Spleen (tissue), 11 donors: ENCODE measurements around the gene MTFR2. TPM values are rescaled to one million over a fixed set of nuclear protein-coding genes. Genes with fewer than 3 reads are reported as not detected.
"Not testable (repeated sequence)": the region's sequence is repeated elsewhere in the genome, so short reads cannot be mapped to it uniquely, and the experiment has no call there.

Source experiments
- DNase-seq: peaks from one replicate; pipeline ENCODE4 v3.0.0-alpha.2; 2020
- H3K27ac ChIP-seq, 8 donors: fragments of 200-600 bp; sonication (generic) in 7 of 8; 1 replicate in 4 of 8; 2 replicates in 4 of 8; pipeline versions ENCODE4 v1.5.0 to v1.8.0; 2016 to 2021; ENCODE audit warnings: inconsistent platforms in 4 of 8, mild to moderate bottlenecking in 4 of 8, moderate library complexity in 1 of 8
- H3K27me3 ChIP-seq, 7 donors: fragments of 200-600 bp; sonication (generic) in 6 of 7; replicated peaks in 1 of 7; 1 replicate in 4 of 7; 2 replicates in 3 of 7; pipeline versions ENCODE4 v1.5.0 to v1.8.0; 2016 to 2021; ENCODE audit warnings: inconsistent platforms in 3 of 7, mild to moderate bottlenecking in 1 of 7
- H3K36me3 ChIP-seq, 6 donors: fragments of 200-600 bp; sonication (generic) in 5 of 6; 1 replicate in 4 of 6; 2 replicates in 2 of 6; pipeline versions ENCODE4 v1.5.0 to v1.8.0; 2016 to 2021; ENCODE audit warnings: inconsistent platforms in 2 of 6
- H3K4me1 ChIP-seq, 6 donors: fragments of 200-600 bp; sonication (generic) in 5 of 6; 1 replicate in 3 of 6; 2 replicates in 3 of 6; pipeline versions ENCODE4 v1.5.0 to v1.8.0; 2016 to 2021; ENCODE audit warnings: inconsistent platforms in 3 of 6
- H3K4me3 ChIP-seq, 8 donors: fragments of 200-600 bp; sonication (generic) in 7 of 8; 1 replicate in 4 of 8; 2 replicates in 4 of 8; pipeline versions ENCODE4 v1.5.0 to v1.8.0; 2016 to 2021; ENCODE audit warnings: inconsistent platforms in 4 of 8, mild to moderate bottlenecking in 4 of 8, moderate library complexity in 2 of 8
- H3K9me3 ChIP-seq, 8 donors: fragments of 200-600 bp; sonication (generic) in 7 of 8; 1 replicate in 4 of 8; 2 replicates in 4 of 8; pipeline versions ENCODE4 v1.5.0 to v1.8.0; 2016 to 2021; ENCODE audit warnings: inconsistent platforms in 4 of 8
- CTCF ChIP-seq, 11 experiments: fragments of 200-600 bp in 7 of 11; fragments of 450-650 bp in 4 of 11; sonication (generic) in 4 of 11; IDR thresholded peaks in 8 of 11; conservative IDR thresholded peaks in 3 of 11; 1 replicate in 7 of 11; 2 replicates in 4 of 11; pipeline versions ENCODE4 v1.4.0 to v1.8.0; 2016 to 2021; ENCODE audit warnings: antibody characterized with exemption in 11 of 11, inconsistent platforms in 4 of 11, mild to moderate bottlenecking in 1 of 11
- POLR2A ChIP-seq, 3 donors: fragments of 450-650 bp; IDR thresholded peaks; one replicate each; pipeline ENCODE4 v1.5.1; 2017; ENCODE audit warnings: antibody characterized with exemption in 3 of 3, mild to moderate bottlenecking in 1 of 3
- POLR2AphosphoS5 ChIP-seq, 3 donors: sonication (generic); formaldehyde crosslinking; IDR thresholded peaks; one replicate each; pipeline ENCODE4 v1.5.1; 2017; ENCODE audit warnings: antibody characterized with exemption in 3 of 3
- WGBS, 5 donors: extraction: QIAGEN DNeasy Blood & Tissue Kit in 3 of 5; methylation state at CpG; one replicate each; pipeline versions ENCODE4 v1.1.5 to v1.1.7; 2013 to 2018; 5-methylcytosine and 5-hydroxymethylcytosine counted together
- intact Hi-C: fragments of 100-400 bp; cut with DNase I; formaldehyde crosslinking; loops from one replicate; pipeline ENCODE4 v1.15.0; 2023; ENCODE audit warnings: low total_unique reads
- polyA plus RNA-seq, 3 donors: library from polyadenylated mRNA; stranded (reverse); fragments of 200-250 nt; gene quantifications; one replicate each; pipeline ENCODE4 v1.2.1, GENCODE V29; 2013
- total RNA-seq, 7 donors: library from RNA; depleted of rRNA in 3 of 7; stranded (reverse); fragments of >200 nt in 3 of 7; fragmentation: NEBNext Ultra II Directional in 4 of 7; extraction: Animal tissue kit (Norgen Biotek cat#: 25700) in 4 of 7; gene quantifications; one replicate each; pipeline versions ENCODE4 v1.1.0 to v1.2.1, GENCODE V29; 2016 to 2021
- donor health status: healthy with polysubstance abuse.
- donor health status: DM: no; HTN: no; CAD: no; lungs with moderate emphysema.
- donor health status: DM: no; HTN: no; CAD: no.
- donor health status: Bipolar disorder and iron deficiency.
- donor health status: healthy.
- donor health status: DM: no; HTN: no; CAD: no.
- donor health status: DM: yes; HTN: yes; CAD: no.

The MTFR2 gene
- total and polyA plus RNA-seq, 10 donors: 1.6 to 4.6 (median 2.5) TPM

GRCh38 chr6:136226027-136226673 lies 24.0 kb downstream of the MTFR2 start:
- Histone ChIP-seq H3K4me3 (peak overlapping the region in 4 of 8 donors; percentile 14 to 53 (median 21)), H3K9me3 (no peaks in the 10 kb centered on the region), H3K27me3 (no peaks in the 10 kb centered on the region), H3K36me3 (peaks cover 0 to 6% (median 0%) of the 10 kb centered on the region in 6 donors), H3K27ac (peak overlapping the region in 1 of 8 donors; percentile 34), H3K4me1 (peaks cover 0 to 37% (median 17%) of the 10 kb centered on the region in 6 donors)
- 18 to 27% (median 19%) methylated on average over 12 of the region's 12 CpGs for WGBS, 5 donors
- no peak for TF ChIP-seq POLR2AphosphoS5 (IDR thresholded peaks at IDR 0.05)
- TF ChIP-seq POLR2A (IDR thresholded peaks at IDR 0.05): no peak
- peak; percentile 91 to 99 (median 96) for TF ChIP-seq CTCF (IDR thresholded peaks at IDR 0.05 in 8 of 11, conservative IDR thresholded peaks at IDR 0.05 in 3 of 11)
- intact Hi-C loops: loop anchor here (10.0 kb wide), 1 partner anchor 551 kb away; no protein-coding TSS in a partner anchor
- peak; percentile 85 for DNase-seq

DNA sequence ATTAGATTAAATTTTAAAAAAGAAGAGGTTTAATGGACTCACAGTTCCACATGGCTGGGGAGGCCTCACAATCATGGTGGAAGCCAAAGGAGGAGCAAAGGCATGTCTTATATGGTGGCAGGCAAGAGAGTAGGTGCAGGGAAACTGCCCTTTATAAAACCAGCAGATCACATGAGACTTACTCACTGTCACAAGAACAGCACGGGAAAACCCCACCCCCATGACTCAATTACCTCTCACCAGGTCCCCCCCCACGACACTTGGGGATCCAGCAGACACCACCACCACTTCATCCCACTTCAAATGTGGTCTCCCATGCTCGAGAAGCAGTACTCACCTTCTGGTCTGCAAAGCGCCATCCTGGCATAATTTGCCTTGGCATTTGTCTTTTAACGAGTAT lies 24.6 kb downstream of the MTFR2 start:
- H3K9me3 ChIP-seq: peaks cover 0 to under 1% (median 0%) of the 10 kb centered on the region in 8 donors
- 54 to 76% (median 72%) methylated on average over 5 of the region's 5 CpGs for WGBS, 5 donors
- no peaks in the 10 kb centered on the region for H3K27me3 ChIP-seq
- no peak overlapping the region for H3K4me3 ChIP-seq
- intact Hi-C loops: loop anchor here (10.0 kb wide), 1 partner anchor 551 kb away; no protein-coding TSS in a partner anchor
- H3K36me3 ChIP-seq: no peaks in the 10 kb centered on the region
- no peak overlapping the region for H3K27ac ChIP-seq
- TF ChIP-seq POLR2AphosphoS5 (IDR thresholded peaks at IDR 0.05): no peak
- no peak for TF ChIP-seq POLR2A (IDR thresholded peaks at IDR 0.05)
- no peak for TF ChIP-seq CTCF (IDR thresholded peaks at IDR 0.05 in 8 of 11, conservative IDR thresholded peaks at IDR 0.05 in 3 of 11)
- no peak for DNase-seq
- peaks cover 0 to 37% (median 17%) of the 10 kb centered on the region in 6 donors for H3K4me1 ChIP-seq

DNA sequence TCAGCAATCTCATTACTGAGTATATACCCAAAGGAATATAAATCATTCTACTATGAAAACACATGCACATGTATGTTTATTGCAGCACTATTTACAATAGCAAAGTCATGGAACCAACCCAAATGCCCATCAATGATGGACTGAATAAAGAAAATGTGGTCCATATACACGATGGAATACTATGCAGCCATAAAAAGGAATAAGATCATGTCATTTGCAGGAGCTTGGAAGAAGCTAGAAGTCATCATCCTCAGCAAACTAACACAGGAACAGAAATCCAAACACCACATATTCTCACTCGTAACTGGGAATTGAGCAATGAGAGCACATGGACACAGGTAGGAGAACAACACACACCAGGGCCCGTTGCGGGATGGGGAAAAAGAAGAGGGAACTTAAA lies 25.1 kb downstream of the MTFR2 start:
- H3K36me3 ChIP-seq, DNase-seq, H3K27me3 ChIP-seq, H3K9me3 ChIP-seq, H3K27ac ChIP-seq, H3K4me3 ChIP-seq: not testable (repeated sequence)
- WGBS, 5 donors: 87 to 96% (median 91%) methylated on average over 4 of the region's 4 CpGs
- intact Hi-C loops: loop anchor here (10.0 kb wide), 1 partner anchor 550 kb away; no protein-coding TSS in a partner anchor
- H3K4me1 ChIP-seq: peaks cover 0 to 37% (median 17%) of the 10 kb centered on the region in 6 donors

GRCh38 chr6:136216503-136217401 lies 33.4 kb downstream of the MTFR2 start:
- no peaks in the 10 kb centered on the region for H3K27me3 ChIP-seq
- no peaks in the 10 kb centered on the region for H3K4me1 ChIP-seq
- no peaks in the 10 kb centered on the region for H3K36me3 ChIP-seq
- H3K4me3 ChIP-seq: no peak overlapping the region
- 83 to 86% (median 85%) methylated on average over 10 of the region's 10 CpGs for WGBS, 5 donors
- intact Hi-C loops: no loop called here
- H3K27ac ChIP-seq: no peak overlapping the region
- no peak for DNase-seq
- H3K9me3 ChIP-seq: peaks cover 0 to 17% (median 6%) of the 10 kb centered on the region in 8 donors
- TF ChIP-seq POLR2AphosphoS5 (IDR thresholded peaks at IDR 0.05): no peak
- TF ChIP-seq CTCF (IDR thresholded peaks at IDR 0.05 in 8 of 11, conservative IDR thresholded peaks at IDR 0.05 in 3 of 11): no peak
- TF ChIP-seq POLR2A (IDR thresholded peaks at IDR 0.05): no peak
